Measurements from ENCODE around the gene FBXL17.

FBXL17 gene

DNA sequence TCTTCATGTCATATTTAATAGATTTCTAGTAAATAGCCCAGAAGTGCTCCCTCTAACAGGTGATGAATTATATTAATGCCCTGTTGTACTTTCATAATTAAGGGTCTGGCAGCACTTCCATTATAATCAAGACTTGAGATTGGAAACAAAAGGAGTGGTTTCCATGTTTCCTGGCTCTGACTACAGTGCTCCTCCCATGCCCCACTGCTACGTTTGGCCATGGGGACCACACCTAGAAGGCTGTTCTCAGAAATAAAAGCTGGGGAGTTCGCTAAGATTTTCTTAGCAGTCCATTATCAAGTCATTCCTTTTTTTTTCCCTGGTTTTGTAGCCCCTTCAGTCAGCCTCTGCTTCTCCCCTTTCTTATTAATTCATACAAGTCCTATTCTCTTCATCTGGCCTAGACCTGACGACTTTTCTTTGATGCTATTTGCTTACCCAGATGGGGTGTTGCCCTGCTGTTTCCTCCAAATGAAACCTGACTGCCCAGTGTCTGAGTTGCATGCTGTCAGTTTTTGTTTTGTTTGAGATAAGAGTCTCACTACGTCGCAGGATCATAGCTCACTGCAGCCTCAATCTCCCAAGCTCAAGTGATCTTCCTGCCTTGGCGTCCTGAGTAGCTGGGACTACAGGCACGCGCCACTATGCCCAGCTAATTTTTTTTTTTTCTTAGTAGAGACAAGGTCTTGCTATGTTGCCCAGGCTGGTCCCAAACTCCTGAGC is 399.0 kb downstream of the FBXL17 start:
- no peak for DNase-seq

- no peak for DNase-seq
These were observed 400.8 kb downstream of the FBXL17 start for GRCh38 chr5:107980923-107981692.

GRCh38 chr5:107979900-107980299 is 402.0 kb downstream of the FBXL17 start:
- no peak for DNase-seq

GRCh38 chr5:107979291-107979690 is 402.6 kb downstream of the FBXL17 start:
- no peak for DNase-seq

- DNase-seq: no peak
These were observed 404.3 kb downstream of the FBXL17 start for GRCh38 chr5:107977550-107978071.

DNA sequence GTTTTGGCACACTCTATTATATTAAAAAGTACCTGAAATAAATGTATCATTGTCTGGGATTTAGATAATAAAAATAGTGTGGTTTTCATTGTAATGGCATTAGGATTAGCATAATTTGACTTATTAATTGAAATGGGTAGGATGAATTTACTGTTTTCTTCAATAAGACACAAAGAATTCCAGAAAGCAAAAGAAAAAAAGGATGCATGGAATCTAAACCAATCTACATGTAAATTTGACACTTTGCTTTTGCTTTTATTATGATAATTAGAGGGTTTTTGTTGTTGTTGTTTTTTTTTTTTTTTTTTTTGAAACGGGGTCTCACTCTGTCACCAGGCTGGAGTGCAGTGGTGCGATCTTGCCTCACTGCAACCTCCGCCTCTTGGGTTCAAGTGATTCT is 406.3 kb downstream of the FBXL17 start:
- DNase-seq: no peak

- no peak for DNase-seq
These were observed 410.1 kb downstream of the FBXL17 start for GRCh38 chr5:107971846-107972245.

- no peak for DNase-seq
These were observed 412.1 kb downstream of the FBXL17 start for GRCh38 chr5:107969847-107970246.

- no peak for DNase-seq
These were observed 412.9 kb downstream of the FBXL17 start for GRCh38 chr5:107968998-107969397.

- no peak for DNase-seq
These were observed 413.5 kb downstream of the FBXL17 start for GRCh38 chr5:107968406-107968843.

DNA sequence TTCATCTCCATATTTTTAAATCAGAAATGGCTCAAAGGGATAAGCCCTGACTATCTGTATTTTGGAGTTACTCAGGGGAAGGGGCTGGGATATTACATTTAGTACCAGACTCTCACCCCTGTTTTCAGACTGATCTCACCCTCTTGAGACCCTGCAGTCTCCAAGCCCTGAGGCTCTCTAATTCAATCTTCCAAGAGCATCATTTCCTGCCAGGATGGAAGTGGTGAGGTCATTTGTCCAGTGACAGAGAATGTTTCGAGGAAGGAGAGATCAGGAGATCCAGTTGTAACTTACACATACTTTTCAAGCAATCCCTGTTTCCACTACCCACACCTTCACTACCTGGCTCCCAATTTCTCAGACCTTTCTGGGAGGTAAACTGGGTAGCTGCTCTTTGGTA is 415.7 kb downstream of the FBXL17 start:
- DNase-seq: no peak

- DNase-seq: no peak
These were observed 417.2 kb downstream of the FBXL17 start for GRCh38 chr5:107964722-107965121.

DNA sequence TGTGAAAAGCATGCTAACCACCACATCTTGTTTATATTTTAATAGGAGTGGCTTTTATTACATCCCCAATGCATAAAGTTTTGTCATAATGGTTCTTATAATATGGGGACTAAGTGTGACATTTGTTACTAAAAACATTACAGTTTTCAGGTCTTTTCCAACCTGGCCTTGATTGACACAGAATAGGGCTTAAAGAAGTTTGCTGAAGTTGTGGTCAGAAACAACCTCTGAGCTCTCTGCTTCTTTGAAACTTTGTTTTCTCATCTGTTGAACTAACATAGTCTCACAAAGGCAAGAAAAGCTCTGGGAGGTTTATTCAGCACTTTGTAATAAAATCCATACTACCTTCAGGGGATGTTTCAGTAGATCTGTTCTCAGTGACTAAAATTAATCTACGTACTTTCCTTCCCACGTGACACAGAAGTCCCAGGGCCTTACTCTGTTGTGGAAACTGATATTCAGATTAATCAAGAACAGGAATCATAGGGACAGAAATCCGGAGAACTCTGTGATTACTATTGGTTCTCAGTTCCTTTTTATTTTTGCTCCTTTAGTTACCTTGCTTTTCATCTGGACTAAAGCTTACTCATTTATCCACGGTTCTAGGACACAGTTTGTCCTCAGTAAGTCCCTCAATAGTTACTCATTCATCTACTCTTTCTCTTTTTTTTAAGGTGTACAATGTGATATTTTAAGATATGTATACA is 422.2 kb downstream of the FBXL17 start:
- no peak for DNase-seq

DNA sequence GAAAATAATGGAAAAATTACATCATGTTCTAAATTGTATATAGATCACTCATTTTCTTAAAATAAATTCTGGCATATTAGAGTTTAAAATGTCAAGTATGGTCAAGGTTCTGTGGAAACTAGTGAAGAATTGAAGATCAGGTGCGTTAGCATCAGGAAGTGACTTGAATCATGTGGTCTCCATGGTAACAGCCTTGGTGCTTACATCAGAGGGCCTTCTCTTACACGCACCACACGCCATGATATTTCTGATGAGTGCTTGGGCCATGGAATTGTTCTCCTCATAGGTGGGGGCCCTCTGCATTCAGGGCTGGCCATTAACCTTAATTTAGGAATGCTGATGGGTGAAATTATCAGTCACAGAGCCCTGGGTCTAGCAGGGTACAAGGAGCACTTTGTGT is 423.0 kb downstream of the FBXL17 start:
- DNase-seq: no peak

- no peak for DNase-seq
These were observed 423.5 kb downstream of the FBXL17 start for GRCh38 chr5:107958432-107958831.

- no peak for DNase-seq
These were observed 424.8 kb downstream of the FBXL17 start for GRCh38 chr5:107957051-107957450.

- no peak for DNase-seq
These were observed 426.6 kb downstream of the FBXL17 start for GRCh38 chr5:107955321-107955720.

GRCh38 chr5:107954254-107954653 is 427.6 kb downstream of the FBXL17 start:
- no peak for DNase-seq

DNA sequence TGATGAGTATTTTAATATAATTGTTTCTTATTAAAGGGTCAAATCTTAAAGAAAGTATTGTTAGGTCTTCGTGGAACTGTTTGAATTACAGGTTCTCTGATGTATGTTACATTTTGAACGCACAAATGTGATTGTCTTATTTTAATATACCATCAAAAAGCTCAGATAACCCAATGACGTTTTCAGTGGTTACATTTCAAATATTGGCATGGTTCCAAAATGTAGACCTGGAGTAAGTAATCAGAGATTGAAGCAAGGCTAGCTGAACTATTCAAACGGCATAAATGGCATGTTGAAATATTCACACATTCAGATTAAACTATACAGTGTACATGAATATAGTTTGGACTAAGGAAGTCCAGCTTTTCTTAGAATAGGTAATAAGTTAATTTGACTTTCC is 429.4 kb downstream of the FBXL17 start:
- no peak for DNase-seq

DNA sequence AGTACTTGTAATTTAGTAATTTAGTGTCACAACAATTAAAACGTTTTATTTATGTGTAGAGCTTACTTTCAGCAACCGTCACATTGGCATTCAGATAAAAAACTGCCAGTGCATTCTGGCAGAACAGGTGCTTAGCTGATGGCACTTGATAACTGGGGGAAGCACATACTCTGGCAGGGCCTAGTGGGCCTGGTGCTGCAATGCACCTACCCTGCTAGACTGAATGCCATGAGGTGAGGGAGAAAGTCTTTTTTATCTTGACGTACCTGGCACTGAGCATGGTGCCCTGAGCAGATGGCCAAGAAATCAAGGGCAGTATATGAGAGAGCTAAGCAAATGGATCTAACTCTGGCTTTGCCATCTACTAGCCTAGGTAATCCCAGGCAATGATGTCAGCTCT is 430.6 kb downstream of the FBXL17 start:
- no peak for DNase-seq

DNA sequence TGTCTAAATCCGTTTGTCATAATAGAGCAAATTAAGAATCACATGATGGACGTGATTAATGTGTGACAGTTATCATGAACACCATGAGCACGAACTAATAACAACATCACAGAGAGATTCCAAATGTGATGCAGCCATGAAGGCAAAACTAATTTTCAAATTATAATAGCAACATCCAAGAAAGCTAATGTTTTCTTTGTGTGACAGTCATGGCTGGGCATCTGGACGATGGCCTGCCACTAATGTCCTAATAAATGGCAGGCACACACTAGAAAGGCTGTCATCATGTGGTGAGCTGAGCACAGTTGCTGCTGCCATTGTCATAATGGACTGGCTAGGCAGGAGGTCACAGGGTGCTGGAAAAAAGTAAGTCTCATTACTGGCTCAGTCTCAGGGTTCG is 431.1 kb downstream of the FBXL17 start:
- DNase-seq: no peak

DNA sequence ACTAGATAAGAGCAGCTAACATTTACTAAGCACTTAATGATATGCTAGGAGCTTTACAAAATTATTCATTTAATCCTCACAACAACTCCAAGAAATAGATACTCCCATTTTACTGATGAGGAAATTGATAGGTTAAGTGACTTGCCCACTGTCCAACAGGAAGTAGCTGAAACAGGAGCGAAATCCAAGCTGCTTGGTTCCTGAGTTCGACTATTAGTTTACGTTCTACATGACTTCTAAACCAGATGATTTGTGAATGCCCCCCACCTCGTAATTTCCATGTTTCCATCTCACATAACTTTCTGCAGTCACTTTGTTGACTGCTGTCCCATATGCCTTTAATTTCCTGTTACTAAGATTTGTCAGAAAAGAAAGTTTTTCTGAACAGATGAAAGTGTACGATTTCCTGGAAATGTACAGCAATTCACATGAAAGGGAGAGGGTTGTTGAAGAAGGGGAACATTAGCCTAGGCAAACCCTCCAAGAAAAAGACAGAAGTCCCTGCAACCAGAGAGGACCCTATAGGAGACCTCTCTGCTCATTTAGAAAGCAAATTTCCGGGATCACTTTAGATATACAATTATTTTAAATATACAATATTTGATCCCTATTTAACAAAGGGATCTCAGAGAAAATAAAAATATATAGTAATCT is 432.1 kb downstream of the FBXL17 start:
- no peak for DNase-seq

DNA sequence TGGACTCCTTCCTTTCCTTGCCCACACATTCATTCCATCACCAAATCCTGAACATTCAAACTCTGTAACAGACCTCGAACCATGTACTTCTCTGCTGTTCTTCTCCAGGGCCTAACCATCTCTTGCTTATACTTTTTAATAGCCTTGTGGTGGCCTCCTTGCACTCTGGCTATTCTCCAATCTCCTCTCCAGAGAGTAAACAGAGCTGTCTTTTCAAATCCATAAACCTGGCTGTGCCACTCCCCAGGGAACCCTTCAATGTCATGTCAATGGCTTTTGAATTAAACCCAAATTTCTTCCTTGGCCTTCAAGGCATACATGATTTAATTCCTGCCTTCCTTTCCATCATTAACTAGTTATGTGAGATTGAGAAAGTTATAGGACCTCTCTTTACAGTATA is 433.5 kb downstream of the FBXL17 start:
- DNase-seq: no peak
